NCI-H526 (cell line): ENCODE data around the gene SERPINE1.
"Not testable (repeated sequence)": the region's sequence is repeated elsewhere in the genome, so short reads cannot be mapped to it uniquely, and the experiment has no call there.

Experiments
- DNase-seq, 2 experiments: peaks; one replicate each; lab custom pipeline; 2025; lab: John Stamatoyannopoulos, UW

The SERPINE1 gene

GRCh38 chr7:101102026-101102425 is 24.9 kb upstream of the SERPINE1 start:
- no peak for DNase-seq

- not testable (repeated sequence) for DNase-seq
Observed at GRCh38 chr7:101103701-101104100, 23.2 kb upstream of the SERPINE1 start.

- no peak for DNase-seq
Observed at GRCh38 chr7:101104193-101104713, 22.7 kb upstream of the SERPINE1 start.

GRCh38 chr7:101104799-101105198 is 22.1 kb upstream of the SERPINE1 start:
- no peak for DNase-seq

DNA sequence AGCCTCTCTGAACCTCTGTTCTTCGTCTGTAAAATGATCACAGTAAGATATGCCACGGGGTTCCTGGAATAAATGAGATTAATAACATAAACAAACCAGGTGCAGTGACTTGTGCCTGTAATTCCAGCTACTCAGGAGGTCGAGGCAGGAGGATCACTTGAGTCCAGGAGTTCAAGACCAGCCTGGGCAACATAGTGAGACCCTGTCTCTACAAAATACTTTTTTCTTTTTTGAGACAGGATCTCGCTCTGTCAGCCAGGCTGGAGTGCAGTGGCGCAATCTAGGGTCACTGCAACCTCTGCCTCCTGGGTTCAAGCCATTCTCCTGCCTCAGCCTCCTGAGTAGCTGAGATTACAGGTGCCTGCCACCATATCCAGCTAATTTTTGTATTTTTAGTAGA is 21.7 kb upstream of the SERPINE1 start:
- DNase-seq: not testable (repeated sequence)

GRCh38 chr7:101106386-101106785 is 20.5 kb upstream of the SERPINE1 start:
- DNase-seq: no peak

GRCh38 chr7:101108330-101108857 is 18.5 kb upstream of the SERPINE1 start:
- DNase-seq: no peak

GRCh38 chr7:101108961-101109360 is 17.9 kb upstream of the SERPINE1 start:
- no peak for DNase-seq

- DNase-seq: no peak
Observed at GRCh38 chr7:101109368-101109767, 17.5 kb upstream of the SERPINE1 start.

DNA sequence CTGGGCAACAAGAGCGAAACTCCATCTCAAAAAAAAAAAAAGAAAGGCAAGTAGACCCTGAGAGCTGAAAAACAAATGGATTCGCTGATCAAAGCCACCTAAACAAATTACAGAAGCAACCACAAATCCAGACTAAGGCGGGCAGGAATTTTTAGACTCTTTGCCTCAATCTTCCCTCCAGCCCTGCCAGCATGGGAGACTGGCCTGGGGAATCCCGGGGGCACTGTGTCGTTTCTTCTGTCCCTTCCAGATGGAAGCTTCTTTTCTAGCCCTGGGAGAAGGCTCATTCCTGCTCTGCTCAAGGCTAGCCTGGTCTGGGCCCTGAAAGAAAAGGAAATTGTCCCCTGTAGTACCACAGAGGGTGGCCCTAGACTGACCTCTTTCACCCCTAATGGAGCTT is 15.6 kb upstream of the SERPINE1 start:
- no peak for DNase-seq

DNA sequence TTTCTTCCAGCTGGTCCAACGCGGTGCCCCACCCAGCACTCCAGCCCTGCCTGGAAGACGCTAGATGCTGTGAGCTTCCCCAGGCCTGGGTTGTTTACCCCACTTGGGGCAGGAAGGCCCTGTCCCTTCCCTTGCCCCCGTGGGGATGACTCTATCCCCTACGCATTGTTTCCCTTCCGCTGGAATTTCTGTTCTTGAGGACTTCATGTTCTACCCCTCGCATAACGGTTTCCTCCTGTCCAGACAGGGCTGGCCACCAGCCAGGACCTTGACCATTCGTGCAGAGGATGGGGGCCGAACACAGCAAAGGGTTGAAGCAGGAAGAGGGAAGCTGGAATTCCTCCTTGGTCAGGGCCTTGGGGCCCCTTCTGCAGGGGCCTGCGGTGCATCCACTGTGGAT is 14.7 kb upstream of the SERPINE1 start:
- no peak for DNase-seq

- not testable (repeated sequence) for DNase-seq
Observed at GRCh38 chr7:101113140-101113539, 13.8 kb upstream of the SERPINE1 start.

DNA sequence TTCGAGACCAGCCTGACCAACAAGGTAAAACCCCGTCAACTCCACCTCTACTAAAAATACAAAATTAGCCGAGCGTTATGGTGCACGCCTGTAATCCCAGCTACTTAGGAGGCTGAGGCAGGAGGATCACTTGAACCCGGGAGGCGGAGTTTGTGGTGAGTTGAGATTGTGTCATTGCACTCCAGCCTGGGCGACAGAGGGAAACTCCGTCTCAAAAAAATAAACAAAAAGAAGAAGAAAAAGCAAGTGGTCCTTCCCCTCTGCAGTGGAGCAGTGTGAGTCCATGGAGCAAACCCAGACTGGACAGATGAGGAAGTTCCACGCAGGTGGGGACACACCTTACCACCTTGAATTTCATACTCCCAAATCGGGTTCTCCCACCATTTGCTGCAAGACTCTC is 13.1 kb upstream of the SERPINE1 start:
- no peak for DNase-seq

- no peak for DNase-seq
Observed at GRCh38 chr7:101114492-101114891, 12.4 kb upstream of the SERPINE1 start.

- no peak for DNase-seq
Observed at GRCh38 chr7:101115215-101115614, 11.7 kb upstream of the SERPINE1 start.

- no peak for DNase-seq
Observed at GRCh38 chr7:101116898-101117297, 10.0 kb upstream of the SERPINE1 start.

GRCh38 chr7:101118856-101119255 is 8.0 kb upstream of the SERPINE1 start:
- DNase-seq: no peak

GRCh38 chr7:101119876-101120275 is 7.0 kb upstream of the SERPINE1 start:
- DNase-seq: no peak

- no peak for DNase-seq
Observed at GRCh38 chr7:101120315-101120714, 6.6 kb upstream of the SERPINE1 start.

DNA sequence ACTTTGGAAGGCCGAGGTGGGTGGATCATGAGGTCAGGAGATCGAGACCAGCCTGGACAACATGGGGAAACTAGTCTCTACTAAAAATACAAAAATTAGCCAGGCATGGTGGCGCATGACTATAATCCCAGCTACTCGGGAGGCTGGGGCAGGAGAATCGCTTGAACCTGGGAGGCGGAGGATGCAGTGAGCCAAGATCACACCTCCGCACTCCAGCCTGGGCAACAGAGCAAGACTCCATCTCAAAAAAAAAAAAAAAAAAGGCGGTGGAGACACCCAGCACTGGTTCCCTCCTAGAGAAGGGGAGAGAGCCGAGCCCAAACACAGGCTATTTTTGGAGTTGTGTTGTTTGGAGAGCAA is 5.3 kb upstream of the SERPINE1 start:
- not testable (repeated sequence) for DNase-seq

- DNase-seq: no peak
Observed at GRCh38 chr7:101121991-101122932, 4.6 kb upstream of the SERPINE1 start.

GRCh38 chr7:101122933-101123702 is 3.8 kb upstream of the SERPINE1 start:
- no peak for DNase-seq

GRCh38 chr7:101123703-101124068 is 3.2 kb upstream of the SERPINE1 start:
- DNase-seq: no peak
